ENCODE data around the gene PCK2.

Gene PCK2

GRCh38 chr14:24083462-24083861 lies 10.6 kb upstream of the PCK2 start:
- Histone ChIP-seq H3K36me3 (ENCODE audit: control insufficient read depth in 2 of 2, insufficient read depth in 1 of 2, low read length in 2 of 2) (no peaks in the 10 kb centered on the region), H3K27ac (ENCODE audit: extremely low read depth, low read depth, low read length) (no peak overlapping the region), H3K4me3 (ENCODE audit: low read depth, low read length) (no peak overlapping the region), H3K4me1 (ENCODE audit: control insufficient read depth, insufficient read depth, low read length) (peaks cover 7% of the 10 kb centered on the region; the same call in 1 of the 2 replicates), H3K9me3 (ENCODE audit: control insufficient read depth, insufficient read depth, low read depth, low read length) (no peaks in the 10 kb centered on the region)
- TF ChIP-seq ZNF302 (tag by site-specific recombination; IDR thresholded peaks at IDR 0.05; ENCODE audit: low read depth) (no peak), PRDM1 (tag by site-specific recombination; IDR thresholded peaks at IDR 0.05) (no peak), ZNF138 (tag by site-specific recombination; IDR thresholded peaks at IDR 0.05; ENCODE audit: borderline replicate concordance) (no peak), ZNF571 (tag by site-specific recombination; IDR thresholded peaks at IDR 0.05) (no peak), ZNF596 (tag by site-specific recombination; IDR thresholded peaks at IDR 0.05) (no peak), ZNF514 (tag by site-specific recombination; IDR thresholded peaks at IDR 0.05) (no peak), REST (tag by site-specific recombination; IDR thresholded peaks at IDR 0.05) (no peak)
- POLR2A ChIA-PET: interaction anchor here (1.3 kb wide), 1 partner anchor 31 kb away, joined by 3 read pairs; no protein-coding TSS in a partner anchor
- CTCF ChIA-PET: interaction anchor here (6.0 kb wide), 1 partner anchor 8 kb away, joined by 77 read pairs; the partner anchor contains the start of gene PCK2

- Histone ChIP-seq H3K4me3 (ENCODE audit: low read depth, low read length) (no peak overlapping the region), H3K4me1 (ENCODE audit: control insufficient read depth, insufficient read depth, low read length) (peaks cover 7% of the 10 kb centered on the region; the same call in 1 of the 2 replicates), H3K9me3 (ENCODE audit: control insufficient read depth, insufficient read depth, low read depth, low read length) (no peaks in the 10 kb centered on the region), H3K36me3 (ENCODE audit: control insufficient read depth in 2 of 2, insufficient read depth in 1 of 2, low read length in 2 of 2) (no peaks in the 10 kb centered on the region), H3K27ac (ENCODE audit: extremely low read depth, low read depth, low read length) (no peak overlapping the region)
- TF ChIP-seq ZNF791 (tag by site-specific recombination; IDR thresholded peaks at IDR 0.05): no peak
- TF ChIP-seq, protein P1, sequence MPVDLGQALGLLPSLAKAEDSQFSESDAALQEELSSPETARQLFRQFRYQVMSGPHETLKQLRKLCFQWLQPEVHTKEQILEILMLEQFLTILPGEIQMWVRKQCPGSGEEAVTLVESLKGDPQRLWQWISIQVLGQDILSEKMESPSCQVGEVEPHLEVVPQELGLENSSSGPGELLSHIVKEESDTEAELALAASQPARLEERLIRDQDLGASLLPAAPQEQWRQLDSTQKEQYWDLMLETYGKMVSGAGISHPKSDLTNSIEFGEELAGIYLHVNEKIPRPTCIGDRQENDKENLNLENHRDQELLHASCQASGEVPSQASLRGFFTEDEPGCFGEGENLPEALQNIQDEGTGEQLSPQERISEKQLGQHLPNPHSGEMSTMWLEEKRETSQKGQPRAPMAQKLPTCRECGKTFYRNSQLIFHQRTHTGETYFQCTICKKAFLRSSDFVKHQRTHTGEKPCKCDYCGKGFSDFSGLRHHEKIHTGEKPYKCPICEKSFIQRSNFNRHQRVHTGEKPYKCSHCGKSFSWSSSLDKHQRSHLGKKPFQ (tag by site-specific recombination; IDR thresholded peaks at IDR 0.05): no peak
- CTCF ChIA-PET: interaction anchor here (0.8 to 3.0 kb wide), 3 partner anchors 9 to 26 kb away, joined by 4 to 18 read pairs (median 6); no protein-coding TSS in a partner anchor
- POLR2A ChIA-PET: interaction anchor here (1.5 kb wide), 1 partner anchor 10 kb away, joined by 8 read pairs; the partner anchor contains the start of gene PCK2
Measured at GRCh38 chr14:24084440-24084839, 9.7 kb upstream of the PCK2 start.

DNA sequence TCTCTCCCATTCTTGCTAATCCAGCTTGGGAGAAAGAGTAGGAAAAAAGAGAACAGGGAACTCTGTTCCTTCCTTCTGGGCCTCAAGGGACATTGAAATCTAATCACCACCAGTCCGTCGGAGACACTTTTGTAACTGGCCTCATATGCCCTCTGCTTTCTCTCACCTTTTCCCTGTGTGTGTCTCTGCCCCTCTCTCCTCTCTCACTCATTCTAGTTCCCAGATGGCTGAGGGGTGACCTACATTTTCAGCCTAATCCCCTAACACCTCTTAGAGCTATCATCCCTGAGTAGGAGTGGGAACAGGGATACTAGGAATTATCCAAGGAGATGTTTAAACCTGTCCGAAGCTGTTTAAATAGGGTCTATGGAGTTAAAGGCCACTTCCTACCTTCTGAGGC lies 8.9 kb upstream of the PCK2 start:
- Histone ChIP-seq H3K4me1 (ENCODE audit: control insufficient read depth, insufficient read depth, low read length) (peaks cover 7% of the 10 kb centered on the region; the same call in 1 of the 2 replicates), H3K4me3 (ENCODE audit: low read depth, low read length) (no peak overlapping the region), H3K27ac (ENCODE audit: extremely low read depth, low read depth, low read length) (no peak overlapping the region), H3K36me3 (ENCODE audit: control insufficient read depth in 2 of 2, insufficient read depth in 1 of 2, low read length in 2 of 2) (no peaks in the 10 kb centered on the region), H3K9me3 (ENCODE audit: control insufficient read depth, insufficient read depth, low read depth, low read length) (no peaks in the 10 kb centered on the region)
- ChIA-PET CTCF (interaction anchor here (1.0 to 3.0 kb wide), 3 partner anchors 8 to 27 kb away, joined by 4 to 18 read pairs (median 4); no protein-coding TSS in a partner anchor), POLR2A (interaction anchor here (1.5 kb wide), 1 partner anchor 9 kb away, joined by 8 read pairs; the partner anchor contains the start of gene PCK2)
- TF ChIP-seq ZNF600 (tag by site-specific recombination; IDR thresholded peaks at IDR 0.05) (no peak), ZNF423 (tag by site-specific recombination; IDR thresholded peaks at IDR 0.05) (no peak), ZNF248 (tag by site-specific recombination; IDR thresholded peaks at IDR 0.05) (no peak), MZF1 (tag by site-specific recombination; IDR thresholded peaks at IDR 0.05; ENCODE audit: borderline replicate concordance) (no peak), ZNF514 (tag by site-specific recombination; IDR thresholded peaks at IDR 0.05) (no peak), ZNF596 (tag by site-specific recombination; IDR thresholded peaks at IDR 0.05) (no peak), ZNF324 (tag by site-specific recombination; IDR thresholded peaks at IDR 0.05) (no peak)
- TF ChIP-seq, protein P2, sequence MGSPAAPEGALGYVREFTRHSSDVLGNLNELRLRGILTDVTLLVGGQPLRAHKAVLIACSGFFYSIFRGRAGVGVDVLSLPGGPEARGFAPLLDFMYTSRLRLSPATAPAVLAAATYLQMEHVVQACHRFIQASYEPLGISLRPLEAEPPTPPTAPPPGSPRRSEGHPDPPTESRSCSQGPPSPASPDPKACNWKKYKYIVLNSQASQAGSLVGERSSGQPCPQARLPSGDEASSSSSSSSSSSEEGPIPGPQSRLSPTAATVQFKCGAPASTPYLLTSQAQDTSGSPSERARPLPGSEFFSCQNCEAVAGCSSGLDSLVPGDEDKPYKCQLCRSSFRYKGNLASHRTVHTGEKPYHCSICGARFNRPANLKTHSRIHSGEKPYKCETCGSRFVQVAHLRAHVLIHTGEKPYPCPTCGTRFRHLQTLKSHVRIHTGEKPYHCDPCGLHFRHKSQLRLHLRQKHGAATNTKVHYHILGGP (tag by site-specific recombination; IDR thresholded peaks at IDR 0.05): no peak

All from HEK293 (cell line).